GM12892 (cell line): ENCODE data around the gene SLC12A1.

Experiments used
- POLR2AphosphoS5 ChIP-seq: IDR thresholded peaks from 2 replicates; pipeline ENCODE4 v1.6.1; 2011; ENCODE audit warnings: low read depth, low read length, control low read depth
- TAF1 ChIP-seq: IDR thresholded peaks from 2 replicates; pipeline ENCODE4 v1.6.1; 2011; ENCODE audit warnings: low read depth, mild to moderate bottlenecking, control low read depth, low read length, borderline replicate concordance

DNA sequence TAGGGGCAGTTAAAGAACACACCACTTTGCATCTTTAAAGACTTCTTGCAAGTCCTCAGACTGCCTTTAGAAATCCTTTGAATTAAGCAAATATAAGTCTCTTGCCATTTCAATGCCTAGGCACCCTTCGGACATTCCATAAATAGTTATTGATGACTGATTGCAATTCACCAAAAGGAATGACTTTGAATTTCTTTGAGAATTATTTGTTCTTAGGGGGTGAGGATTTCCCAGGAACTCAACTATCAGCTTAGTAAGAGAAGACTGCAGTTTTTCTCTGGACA, 27.5 kb upstream of the SLC12A1 start:
- no peak for TF ChIP-seq TAF1
- no peak for TF ChIP-seq POLR2AphosphoS5
